Neural crest cell (in vitro differentiated cells): Measurements from ENCODE around the gene USP7. TPM values are rescaled to one million over a fixed set of nuclear protein-coding genes. Genes with fewer than 3 reads are reported as not detected.

Experiments used
- total RNA-seq: library from RNA; stranded (reverse); gene quantifications from 2 replicates; pipeline ENCODE4 v1.2.1, GENCODE V29; 2021

USP7 gene
- total RNA-seq, 1 donor from 2014 or later: 162 TPM

Other genes starting within 250 kb of the USP7 start
- gene TMEM186, start 166.3 kb downstream of the USP7 start, total RNA-seq: 11.1 and 11.8 TPM in 2 replicates
- 20.8 and 21.5 TPM in 2 replicates for gene PMM2, start 166.1 kb downstream of the USP7 start, total RNA-seq
- gene CARHSP1, start 94.9 kb downstream of the USP7 start, total RNA-seq: 147 and 152 TPM in 2 replicates
- not detected in 2 replicates for gene LITAFD, start 81.6 kb downstream of the USP7 start, total RNA-seq
- 80.1 and 81.1 TPM in 2 replicates for gene HAPSTR1, start 127.7 kb upstream of the USP7 start, total RNA-seq